GM13977 (cell line): Measurements from ENCODE around the gene OR13J1.

Experiments used
- DNase-seq: peaks from one replicate; pipeline ENCODE4 v3.0.0; 2012; ENCODE audit warnings: low spot score
- CTCF ChIP-seq: IDR thresholded peaks from 2 replicates; pipeline ENCODE4 v1.5.1; 2012; ENCODE audit warnings: mild to moderate bottlenecking, control low read depth; ENCODE audit not compliant: insufficient read depth; ENCODE audit errors: extremely low read depth, missing control alignments
- in situ Hi-C: fragments of 300-500 bp; cut with MboI; formaldehyde crosslinking; loops from one replicate; pipeline ENCODE4 v1.12.0; 2022; ENCODE audit warnings: low sequenced_read_pairs, low pct_unique_long_range_greater_than_20kb, mixed read lengths, inconsistent platforms; ENCODE audit not compliant: unreplicated experiment

The OR13J1 gene

DNA sequence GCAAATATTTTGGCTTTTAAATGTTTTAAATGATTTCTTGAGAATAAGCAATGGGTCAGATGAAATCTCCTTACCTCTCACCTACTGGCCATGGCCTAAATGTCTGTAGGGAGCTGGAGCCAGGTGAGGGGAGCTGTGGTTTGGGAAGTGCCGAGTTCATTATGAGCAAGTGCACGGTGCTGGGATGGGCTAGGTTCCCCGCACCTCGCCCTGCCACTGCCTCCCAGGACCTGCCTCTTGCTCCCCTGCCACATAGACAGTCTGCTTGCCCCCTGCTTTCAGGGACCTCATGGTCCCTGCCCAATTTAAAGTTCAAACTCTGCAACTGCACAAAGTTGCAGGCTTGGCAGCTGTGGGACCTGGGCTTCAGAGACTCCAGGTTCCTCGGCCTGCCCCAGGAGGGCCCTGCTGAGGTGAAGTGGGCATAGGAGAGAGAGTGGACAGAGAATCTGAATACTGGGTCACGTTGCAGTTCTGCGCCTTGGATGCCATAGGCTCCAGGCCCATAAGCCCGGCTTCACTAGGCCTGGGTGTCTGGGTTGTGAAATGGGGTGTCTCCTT is 5.4 kb downstream of the OR13J1 start:
- TF ChIP-seq CTCF = no peak
- in situ Hi-C loops = no loop called here
- DNase-seq = no peak

- in situ Hi-C loops = no loop called here
- no peak for DNase-seq
- TF ChIP-seq CTCF = no peak
Observed at GRCh38 chr9:35863583-35863982, 6.6 kb downstream of the OR13J1 start.

DNA sequence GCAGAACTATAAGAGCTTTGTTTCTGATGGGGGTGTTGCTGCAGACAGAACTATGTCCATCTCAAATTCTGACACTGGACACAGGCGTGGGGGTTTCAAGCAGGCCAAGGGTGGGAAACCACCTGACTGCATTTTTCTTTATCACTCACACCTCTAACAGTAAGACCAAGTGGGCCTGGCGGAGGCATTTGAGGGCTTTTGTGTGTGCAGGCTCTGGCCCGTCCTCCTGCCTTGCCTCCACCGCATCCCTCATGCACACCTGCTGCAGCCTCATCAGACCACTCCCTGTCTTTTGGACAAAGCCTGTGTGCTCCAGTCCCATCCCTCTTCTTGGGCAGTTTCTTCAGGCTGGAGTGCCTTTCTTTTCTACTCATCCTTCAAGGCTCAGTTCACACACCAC is 7.9 kb downstream of the OR13J1 start:
- in situ Hi-C loops = no loop called here
- no peak for DNase-seq
- TF ChIP-seq CTCF = no peak

GRCh38 chr9:35861161-35861897 is 8.9 kb downstream of the OR13J1 start:
- no peak for DNase-seq
- in situ Hi-C loops = no loop called here
- no peak for TF ChIP-seq CTCF

- no peak for TF ChIP-seq CTCF
- in situ Hi-C loops = no loop called here
Observed at GRCh38 chr9:35859990-35860339, 10.2 kb downstream of the OR13J1 start.

DNA sequence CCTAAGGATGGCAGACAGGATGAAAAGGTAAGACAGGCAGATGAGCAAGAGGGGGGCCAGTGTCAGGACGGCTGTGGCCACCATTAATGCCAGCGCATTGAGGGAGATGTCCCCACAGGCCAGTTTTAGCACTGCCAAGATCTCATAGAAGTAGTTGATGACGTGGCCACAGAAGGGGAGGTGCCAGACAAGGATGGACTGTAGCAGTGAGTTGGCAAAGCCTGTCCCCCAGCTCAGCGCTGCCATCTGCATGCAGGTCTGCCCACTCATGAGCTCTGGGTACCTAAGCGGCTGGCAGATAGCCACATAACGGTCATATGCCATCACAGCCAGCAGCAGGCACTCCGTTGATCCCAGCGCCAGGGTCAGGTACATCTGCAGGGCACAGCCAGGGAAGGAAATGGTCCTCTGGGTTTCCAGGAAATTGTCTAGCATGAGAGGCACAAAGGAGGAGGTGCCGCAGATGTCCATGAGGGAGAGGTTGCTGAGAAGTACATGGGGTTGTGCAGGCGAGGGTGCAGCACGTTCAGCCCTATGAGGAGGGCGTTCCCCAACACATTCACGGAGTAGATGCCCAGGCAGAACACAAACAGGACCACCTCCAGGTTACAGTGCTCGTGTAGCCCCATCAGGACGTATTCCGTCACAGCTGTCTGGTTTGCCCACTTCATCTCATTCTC is 10.8 kb downstream of the OR13J1 start:
- in situ Hi-C loops = no loop called here
- no peak for TF ChIP-seq CTCF
- DNase-seq = no peak

More at GRCh38 chr9:35859990-35860339, 10.2 kb downstream of the OR13J1 start:
- no peak for DNase-seq
